ENCODE measurements around the gene ARPC4. TPM values are rescaled to one million over a fixed set of nuclear protein-coding genes. Genes with fewer than 3 reads are reported as not detected.

Gene ARPC4
- total RNA-seq, 2 donors from 2014 or later, result 196 to 204 TPM

DNA sequence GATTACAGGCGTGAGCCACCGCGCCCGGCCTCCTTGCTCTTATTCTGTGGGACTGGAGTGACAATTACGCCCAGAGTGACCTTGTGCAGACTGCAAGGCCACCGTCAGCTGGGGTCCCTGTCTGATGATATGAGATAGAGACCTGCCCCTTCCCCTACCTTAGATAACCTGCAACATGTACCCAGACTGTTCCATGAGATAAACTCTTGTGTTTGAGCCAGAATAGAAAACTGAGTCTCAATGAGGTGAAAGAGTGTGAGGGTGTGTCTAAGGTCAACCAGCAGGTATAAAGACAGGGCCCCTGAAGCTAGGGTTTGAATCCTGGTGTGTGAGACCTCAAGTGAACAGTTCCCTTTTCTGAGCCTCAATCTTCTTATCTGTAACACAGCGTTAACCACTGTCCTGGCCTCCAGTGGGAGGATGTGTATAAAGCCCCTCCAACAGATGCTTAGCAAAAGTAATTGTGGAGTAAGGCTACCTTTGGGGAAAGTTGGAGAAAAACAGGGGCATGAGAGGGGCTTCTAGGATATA, 6.6 kb upstream of the ARPC4 start:
- TF ChIP-seq, protein P1, sequence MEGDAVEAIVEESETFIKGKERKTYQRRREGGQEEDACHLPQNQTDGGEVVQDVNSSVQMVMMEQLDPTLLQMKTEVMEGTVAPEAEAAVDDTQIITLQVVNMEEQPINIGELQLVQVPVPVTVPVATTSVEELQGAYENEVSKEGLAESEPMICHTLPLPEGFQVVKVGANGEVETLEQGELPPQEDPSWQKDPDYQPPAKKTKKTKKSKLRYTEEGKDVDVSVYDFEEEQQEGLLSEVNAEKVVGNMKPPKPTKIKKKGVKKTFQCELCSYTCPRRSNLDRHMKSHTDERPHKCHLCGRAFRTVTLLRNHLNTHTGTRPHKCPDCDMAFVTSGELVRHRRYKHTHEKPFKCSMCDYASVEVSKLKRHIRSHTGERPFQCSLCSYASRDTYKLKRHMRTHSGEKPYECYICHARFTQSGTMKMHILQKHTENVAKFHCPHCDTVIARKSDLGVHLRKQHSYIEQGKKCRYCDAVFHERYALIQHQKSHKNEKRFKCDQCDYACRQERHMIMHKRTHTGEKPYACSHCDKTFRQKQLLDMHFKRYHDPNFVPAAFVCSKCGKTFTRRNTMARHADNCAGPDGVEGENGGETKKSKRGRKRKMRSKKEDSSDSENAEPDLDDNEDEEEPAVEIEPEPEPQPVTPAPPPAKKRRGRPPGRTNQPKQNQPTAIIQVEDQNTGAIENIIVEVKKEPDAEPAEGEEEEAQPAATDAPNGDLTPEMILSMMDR (IDR thresholded peaks at IDR 0.05), result no peak
- Histone ChIP-seq H3K4me3 (no peak overlapping the region), H3K27ac (no peak overlapping the region), H3K9me3 (no peaks in the 10 kb centered on the region), H3K4me1 (ENCODE audit: control insufficient read depth in 1 of 2, low read depth in 2 of 2) (peaks cover 6 to 9% of the 10 kb centered on the region in 2 donors), H3K36me3 (peaks cover 26% of the 10 kb centered on the region), H3K27me3 (replicated peaks; ENCODE audit: insufficient read depth) (no peaks in the 10 kb centered on the region)
- ATAC-seq (ENCODE audit: insufficient number of reproducible peaks, low FRiP score, low read depth), result no peak
- DNase-seq (ENCODE audit: low spot score), result no peak

DNA sequence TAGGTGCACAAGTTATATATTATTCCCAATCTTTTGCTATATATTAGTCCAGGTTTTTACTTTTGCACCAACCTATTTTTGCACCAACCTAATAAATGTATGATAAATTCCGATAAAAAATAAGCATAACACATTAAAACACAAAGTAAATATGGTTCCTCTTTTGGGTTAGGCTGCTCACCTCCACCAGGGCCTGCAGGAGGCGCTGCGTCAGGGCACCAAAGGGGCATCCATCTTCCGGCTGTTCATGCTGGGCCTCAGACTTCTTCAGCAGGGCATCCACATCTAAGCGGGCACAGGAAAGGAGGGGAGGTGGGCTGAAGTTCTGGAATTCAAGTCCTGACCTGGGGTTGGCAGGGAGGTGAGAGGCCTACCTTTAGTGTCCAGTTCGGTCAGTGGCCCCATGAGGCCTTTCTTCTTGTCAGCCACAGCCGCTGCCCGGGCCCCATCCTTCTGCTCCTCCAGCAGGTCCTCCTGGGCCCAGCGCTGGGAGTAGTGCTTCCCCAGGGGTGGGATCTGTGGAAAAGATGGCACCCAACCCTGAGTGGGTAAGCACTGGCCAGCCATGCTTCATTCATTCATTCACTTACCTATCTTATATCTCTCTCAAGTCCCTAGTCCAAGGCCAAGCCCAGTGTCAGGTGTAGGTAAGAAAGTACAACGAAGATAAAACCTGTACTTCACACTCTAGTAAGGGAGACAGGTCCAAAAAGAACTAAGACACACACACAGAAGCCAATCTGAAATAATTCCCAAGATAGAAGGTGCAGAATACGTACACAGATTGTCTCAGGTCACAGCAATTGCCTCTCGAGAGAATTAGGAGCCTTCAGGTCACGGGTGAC, 5.8 kb upstream of the ARPC4 start:
- TF ChIP-seq, protein P1 (IDR thresholded peaks at IDR 0.05), result peak; percentile 20
- Histone ChIP-seq H3K4me3 (no peak overlapping the region), H3K36me3 (peaks cover 24% of the 10 kb centered on the region), H3K27me3 (replicated peaks; ENCODE audit: insufficient read depth) (no peaks in the 10 kb centered on the region), H3K27ac (no peak overlapping the region), H3K4me1 (ENCODE audit: control insufficient read depth in 1 of 2, low read depth in 2 of 2) (peaks cover 12 to 16% of the 10 kb centered on the region in 2 donors), H3K9me3 (no peaks in the 10 kb centered on the region)
- DNase-seq (ENCODE audit: low spot score), result no peak
- no peak for ATAC-seq (ENCODE audit: insufficient number of reproducible peaks, low FRiP score, low read depth)

DNA sequence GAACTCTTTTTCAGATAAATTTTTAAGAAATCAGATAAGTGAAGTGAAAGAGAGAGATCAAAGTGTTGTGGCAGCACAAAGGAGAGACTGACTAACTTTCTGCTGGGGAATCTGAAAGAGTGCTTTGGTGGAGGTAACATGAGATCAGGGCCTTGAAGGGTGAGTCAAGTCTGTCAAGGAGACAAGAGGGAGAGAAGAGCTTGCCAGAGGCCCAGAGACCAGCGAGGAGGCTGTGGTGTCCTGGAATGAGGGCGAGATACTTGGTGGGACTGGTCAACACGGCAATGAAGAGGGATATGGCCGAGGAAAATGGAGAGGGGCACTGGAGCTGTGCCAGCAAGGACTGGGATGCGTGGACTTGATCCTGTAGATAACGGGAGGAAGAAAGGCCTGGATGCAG, 5.2 kb upstream of the ARPC4 start:
- Histone ChIP-seq H3K27me3 (replicated peaks; ENCODE audit: insufficient read depth) (no peaks in the 10 kb centered on the region), H3K9me3 (no peaks in the 10 kb centered on the region), H3K4me3 (no peak overlapping the region), H3K36me3 (peaks cover 22% of the 10 kb centered on the region), H3K4me1 (ENCODE audit: control insufficient read depth in 1 of 2, low read depth in 2 of 2) (peaks cover 12 to 16% of the 10 kb centered on the region in 2 donors), H3K27ac (no peak overlapping the region)
- no peak for ATAC-seq (ENCODE audit: insufficient number of reproducible peaks, low FRiP score, low read depth)
- no peak for DNase-seq (ENCODE audit: low spot score)
- TF ChIP-seq, protein P1 (IDR thresholded peaks at IDR 0.05), result no peak

DNA sequence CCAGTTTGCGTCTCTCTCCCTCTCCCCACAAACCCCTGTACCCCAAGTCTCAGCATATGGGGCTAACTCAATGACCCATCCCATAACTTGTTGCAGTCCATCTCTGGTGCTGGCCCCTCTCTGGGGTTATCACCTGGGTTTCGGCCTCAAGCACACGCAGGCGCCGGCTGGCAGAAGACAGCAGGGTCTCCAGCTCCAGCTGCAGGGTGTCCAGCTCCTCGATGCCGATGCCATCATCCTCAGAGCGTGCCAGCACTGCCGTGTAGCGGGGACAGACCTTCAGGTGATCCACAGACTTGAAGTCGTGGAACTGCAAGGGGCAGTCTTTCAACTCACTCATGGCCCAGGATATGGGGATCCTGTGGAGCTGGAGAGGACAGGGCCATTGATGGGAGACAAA, 1.8 kb upstream of the ARPC4 start:
- Histone ChIP-seq H3K27ac (peak overlapping the region; percentile 18 to 99), H3K9me3 (no peaks in the 10 kb centered on the region), H3K4me1 (ENCODE audit: control insufficient read depth in 1 of 2, low read depth in 2 of 2) (peaks cover 17 to 40% of the 10 kb centered on the region in 2 donors), H3K36me3 (peaks cover 12% of the 10 kb centered on the region), H3K27me3 (replicated peaks; ENCODE audit: insufficient read depth) (no peaks in the 10 kb centered on the region), H3K4me3 (peak overlapping the region; percentile 99)
- no peak for ATAC-seq (ENCODE audit: insufficient number of reproducible peaks, low FRiP score, low read depth)
- DNase-seq (ENCODE audit: low spot score), result no peak
- TF ChIP-seq, protein P1 (IDR thresholded peaks at IDR 0.05), result no peak

DNA sequence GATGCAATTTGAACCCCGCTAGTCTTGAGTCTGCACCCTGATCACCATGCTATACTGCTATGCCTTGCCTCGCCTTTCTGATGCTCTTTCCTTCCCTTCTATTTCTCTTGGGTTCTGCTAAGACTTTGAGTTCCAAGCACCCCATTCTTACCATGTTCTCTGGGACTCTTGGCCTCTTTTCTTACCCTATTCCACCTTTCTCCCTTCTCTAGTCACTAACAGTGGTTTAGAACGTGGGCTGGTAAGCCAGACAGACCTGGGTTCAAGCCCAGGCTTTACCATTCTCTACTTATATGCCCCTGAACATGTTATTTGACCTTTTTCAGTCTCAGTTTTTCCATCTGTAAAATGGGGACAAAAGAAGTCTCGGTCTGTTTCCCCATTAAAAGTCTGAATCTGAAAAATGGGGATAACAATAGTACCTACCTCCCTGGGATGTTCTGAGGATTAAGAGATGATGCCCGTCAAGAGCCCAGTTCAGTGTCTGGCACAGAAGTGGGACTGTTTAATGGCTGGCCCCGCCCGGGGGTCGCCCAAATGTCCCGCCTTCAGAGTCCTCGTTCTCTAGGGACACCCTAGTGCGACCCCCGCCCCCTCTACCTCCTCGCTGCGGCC, 985 bp upstream of the ARPC4 start:
- H3K4me1 ChIP-seq (ENCODE audit: control insufficient read depth in 1 of 2, low read depth in 2 of 2), result peaks cover 17 to 40% of the 10 kb centered on the region in 2 donors

More for the DNA sequence above, 985 bp upstream of the ARPC4 start:
- no peaks in the 10 kb centered on the region for H3K9me3 ChIP-seq
- H3K27me3 ChIP-seq (replicated peaks; ENCODE audit: insufficient read depth), result no peaks in the 10 kb centered on the region
- peak overlapping the region; percentile 99 for H3K27ac ChIP-seq
- H3K36me3 ChIP-seq, result peaks cover 13% of the 10 kb centered on the region
- TF ChIP-seq, protein P1 (IDR thresholded peaks at IDR 0.05), result no peak
- DNase-seq (ENCODE audit: low spot score) (no peak), ATAC-seq (ENCODE audit: insufficient number of reproducible peaks, low FRiP score, low read depth) (peak; percentile 7)
- H3K4me3 ChIP-seq, result peak overlapping the region; percentile 99
